Measurements from ENCODE around the gene MEAF6. TPM values are rescaled to one million over a fixed set of nuclear protein-coding genes. Genes with fewer than 3 reads are reported as not detected.
A peak's percentile ranks its signal among the peaks of the same experiment; 100 is the strongest.

MEAF6 gene
- total RNA-seq, 1 donor from 2014 or later: 79.1 TPM

DNA sequence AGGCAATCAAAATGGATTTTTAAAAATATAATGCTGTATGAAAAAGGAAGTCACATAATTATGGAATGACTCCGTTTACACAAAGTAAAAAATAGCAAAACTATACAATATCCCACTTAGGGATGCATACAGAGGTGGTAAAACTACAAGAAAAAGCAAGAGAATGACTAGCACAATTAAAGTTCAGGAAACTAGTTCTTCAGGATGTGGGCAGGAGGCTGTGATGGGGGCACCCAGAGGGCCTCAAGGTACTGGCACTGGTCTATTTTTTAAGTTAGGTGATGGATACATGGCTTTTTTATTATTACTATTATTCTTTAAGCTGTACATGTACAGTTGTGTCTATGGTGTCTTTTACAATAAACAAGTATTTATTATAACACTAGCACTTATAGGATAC lies 41.6 kb downstream of the MEAF6 start:
- DNase-seq: no peak

DNA sequence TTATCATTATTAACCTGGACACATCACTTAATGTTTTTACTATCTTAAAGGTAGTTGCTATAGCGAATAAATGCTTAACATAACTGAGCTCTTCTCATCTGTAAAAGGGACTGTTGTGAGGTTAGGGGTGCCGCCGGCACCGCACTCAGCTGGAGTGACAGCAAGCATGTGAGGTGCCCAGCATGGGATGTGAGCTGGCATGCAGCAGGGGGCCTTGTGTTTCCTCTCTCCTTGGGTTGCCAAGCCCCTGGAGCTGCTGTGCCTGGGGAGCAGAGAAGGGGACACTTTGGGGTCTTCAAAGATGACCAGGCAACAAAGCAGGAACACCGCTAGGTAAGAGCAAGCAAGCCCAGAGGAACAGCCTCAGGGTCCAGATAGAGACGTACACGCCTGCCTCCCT lies 42.3 kb downstream of the MEAF6 start:
- DNase-seq: no peak

GRCh38 chr1:37471345-37472231 lies 43.0 kb downstream of the MEAF6 start:
- DNase-seq: peak; percentile 66

DNA sequence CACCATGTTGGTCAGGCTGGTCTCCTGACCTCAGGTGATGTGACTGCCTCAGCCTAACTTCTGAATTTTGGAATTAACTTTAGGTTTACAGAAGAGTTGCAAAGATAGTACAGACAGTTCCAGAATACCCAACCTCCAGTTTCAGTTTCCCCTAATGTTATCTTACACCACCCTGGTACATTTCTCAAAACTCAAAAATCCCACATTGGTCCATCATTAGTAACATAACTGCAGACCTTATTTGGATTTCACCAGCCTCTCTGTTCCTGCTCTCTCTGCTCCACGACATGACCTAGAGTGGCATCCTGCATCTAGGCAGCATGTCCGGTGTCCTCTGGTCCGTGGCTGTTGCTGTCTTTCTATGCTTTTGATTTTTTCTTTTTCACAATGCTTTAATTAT lies 45.2 kb downstream of the MEAF6 start:
- DNase-seq: no peak

DNA sequence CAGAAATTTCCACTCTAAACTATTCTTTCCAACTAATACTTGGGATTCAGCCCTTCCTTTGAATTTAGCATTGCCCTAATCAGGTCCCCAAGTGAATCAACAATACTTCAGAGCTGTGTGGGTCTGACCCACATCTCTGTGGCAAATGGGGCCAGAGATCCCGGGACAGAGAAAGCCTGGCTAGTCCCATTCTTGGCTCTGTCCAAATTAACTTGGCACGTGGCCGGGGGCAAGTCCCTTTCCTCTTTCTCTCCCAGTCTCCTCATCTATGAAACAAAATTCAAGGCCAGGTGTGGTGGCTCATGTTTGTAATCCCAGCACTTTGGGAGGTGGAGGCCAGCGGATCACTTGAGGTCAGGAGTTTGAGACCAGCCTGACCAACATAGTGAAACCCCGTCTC lies 46.5 kb downstream of the MEAF6 start:
- no peak for DNase-seq

GRCh38 chr1:37465593-37466517 lies 48.7 kb downstream of the MEAF6 start:
- DNase-seq: no peak

- DNase-seq: no peak
Observed at GRCh38 chr1:37464443-37464842, 50.1 kb downstream of the MEAF6 start.

DNA sequence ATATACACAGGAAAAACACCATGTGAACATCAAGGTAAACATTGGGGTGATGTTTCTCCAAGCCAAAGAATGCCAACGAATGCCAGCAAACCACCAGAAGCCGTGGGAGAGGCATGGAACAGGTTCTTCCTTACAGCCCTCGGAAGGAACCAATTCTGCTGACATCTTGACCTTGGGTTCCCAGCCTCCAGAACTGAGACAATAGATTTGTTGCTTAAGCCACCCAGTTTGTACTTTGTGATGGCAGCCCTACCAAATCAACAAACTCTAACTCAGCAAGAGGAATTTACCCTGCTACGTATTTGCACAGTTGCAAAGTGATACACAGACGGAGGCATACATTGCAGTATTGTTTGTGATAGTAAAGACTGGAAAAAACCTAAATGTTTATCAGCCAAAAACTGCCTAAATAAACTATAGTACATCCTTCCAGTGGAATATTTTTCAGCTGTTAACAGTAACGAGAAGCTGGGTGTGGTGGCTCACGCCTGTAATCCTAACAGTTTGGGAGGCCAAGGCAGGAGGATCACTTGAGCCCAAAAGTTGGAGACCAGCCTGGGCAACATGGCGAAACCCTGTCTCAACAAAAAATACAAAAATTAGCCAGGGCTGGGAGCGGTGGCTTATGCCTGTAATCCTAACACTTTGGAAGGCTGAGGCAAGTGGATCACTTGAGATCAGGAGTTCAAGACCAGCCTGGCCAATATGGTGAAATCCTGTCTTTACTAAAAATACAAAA lies 52.7 kb downstream of the MEAF6 start:
- no peak for DNase-seq

DNA sequence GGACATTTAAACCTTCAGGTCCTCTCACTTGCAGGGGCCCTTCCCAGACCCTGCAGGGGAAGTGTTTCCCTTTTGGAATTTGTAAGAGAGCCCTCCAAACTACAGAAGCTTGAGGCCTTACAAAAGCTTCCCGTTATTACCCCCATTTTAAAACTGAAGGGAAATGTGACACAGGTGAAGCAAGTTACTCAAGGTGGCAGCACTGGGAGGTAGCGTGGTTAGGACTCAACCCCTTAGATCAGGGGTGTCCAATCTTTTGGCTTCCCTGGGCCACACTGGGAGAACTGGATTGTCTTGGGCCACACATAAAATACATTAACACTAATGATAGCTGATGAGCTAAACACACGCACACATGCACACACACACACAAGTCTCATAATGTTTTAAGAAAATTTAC lies 56.0 kb downstream of the MEAF6 start:
- DNase-seq: no peak

GRCh38 chr1:37456614-37457013 lies 58.0 kb downstream of the MEAF6 start:
- no peak for DNase-seq

- DNase-seq: no peak
Observed at GRCh38 chr1:37455516-37455915, 59.0 kb downstream of the MEAF6 start.

- no peak for DNase-seq
Observed at GRCh38 chr1:37453647-37454046, 60.9 kb downstream of the MEAF6 start.

DNA sequence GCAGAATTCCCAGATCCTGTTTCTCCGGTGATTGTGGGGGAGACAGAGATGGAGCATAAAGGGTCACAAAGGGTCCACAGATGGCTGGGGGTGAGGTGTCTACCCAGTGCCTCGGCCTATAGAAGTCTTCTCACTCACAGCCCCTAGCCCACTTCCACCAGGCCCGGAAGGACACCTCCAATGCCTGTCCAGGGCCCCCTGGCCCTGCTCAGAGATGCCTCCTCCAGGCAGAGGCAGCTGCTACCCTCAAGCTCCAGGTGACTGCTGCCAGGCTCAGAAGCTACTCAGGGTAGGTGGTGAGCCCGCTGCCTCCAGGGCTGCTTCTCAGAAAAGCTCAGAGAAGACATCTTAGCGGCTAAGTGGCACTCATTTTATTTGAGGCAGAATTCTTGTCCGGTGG lies 62.1 kb downstream of the MEAF6 start:
- no peak for DNase-seq

GRCh38 chr1:37449936-37450335 lies 64.6 kb downstream of the MEAF6 start:
- no peak for DNase-seq

- no peak for DNase-seq
Observed at GRCh38 chr1:37448691-37449417, 65.7 kb downstream of the MEAF6 start.

- DNase-seq: no peak
Observed at GRCh38 chr1:37448185-37448584, 66.4 kb downstream of the MEAF6 start.

- DNase-seq: no peak
Observed at GRCh38 chr1:37446874-37447273, 67.7 kb downstream of the MEAF6 start.

- no peak for DNase-seq
Observed at GRCh38 chr1:37442644-37443043, 71.9 kb downstream of the MEAF6 start.

All from tongue (tissue), 2 donors.